ENCODE results near the gene CACNA1G.

The CACNA1G gene

GRCh38 chr17:50549256-50549941 is 11.1 kb upstream of the CACNA1G start:
- no peak for DNase-seq

GRCh38 chr17:50549969-50550368 is 10.5 kb upstream of the CACNA1G start:
- DNase-seq, result no peak

- DNase-seq, result peak in 1 of 2 donors; percentile 29
Measured at GRCh38 chr17:50550661-50551432, 9.7 kb upstream of the CACNA1G start.

- no peak for DNase-seq
Measured at GRCh38 chr17:50551433-50551815, 9.1 kb upstream of the CACNA1G start.

- no peak for DNase-seq
Measured at GRCh38 chr17:50551884-50552283, 8.6 kb upstream of the CACNA1G start.

GRCh38 chr17:50554201-50554600 is 6.3 kb upstream of the CACNA1G start:
- DNase-seq, result no peak

GRCh38 chr17:50556803-50557202 is 3.7 kb upstream of the CACNA1G start:
- no peak for DNase-seq

GRCh38 chr17:50557630-50558029 is 2.9 kb upstream of the CACNA1G start:
- DNase-seq, result no peak

- DNase-seq, result no peak
Measured at GRCh38 chr17:50558091-50558490, 2.4 kb upstream of the CACNA1G start.

- no peak for DNase-seq
Measured at GRCh38 chr17:50558581-50558940, 2.0 kb upstream of the CACNA1G start.

GRCh38 chr17:50558941-50559614 is 1.4 kb upstream of the CACNA1G start:
- no peak for DNase-seq

GRCh38 chr17:50559674-50560184 is 786 bp upstream of the CACNA1G start:
- peak in 1 of 2 donors; percentile 21 for DNase-seq

GRCh38 chr17:50560931-50561745 is 623 bp downstream of the CACNA1G start:
- no peak for DNase-seq

GRCh38 chr17:50561746-50562141 is 1.2 kb downstream of the CACNA1G start:
- no peak for DNase-seq

- no peak for DNase-seq
Measured at GRCh38 chr17:50562242-50563091, 2.0 kb downstream of the CACNA1G start.

GRCh38 chr17:50563092-50563511 is 2.6 kb downstream of the CACNA1G start:
- no peak for DNase-seq

GRCh38 chr17:50564916-50565315 is 4.4 kb downstream of the CACNA1G start:
- peak in 1 of 2 donors; percentile 35 for DNase-seq

- peak; percentile 19 to 32 for DNase-seq
Measured at GRCh38 chr17:50565402-50566350, 5.2 kb downstream of the CACNA1G start.

- DNase-seq, result no peak
Measured at GRCh38 chr17:50566886-50567285, 6.4 kb downstream of the CACNA1G start.

- DNase-seq, result no peak
Measured at GRCh38 chr17:50568659-50569058, 8.1 kb downstream of the CACNA1G start.

- DNase-seq, result no peak
Measured at GRCh38 chr17:50569592-50569991, 9.1 kb downstream of the CACNA1G start.

All from CD4-positive, alpha-beta T cell treated with Interleukin-1 beta for 1 hour (primary cell).